Measurements from ENCODE around the gene SLC2A1. TPM values are rescaled to one million over a fixed set of nuclear protein-coding genes. Genes with fewer than 3 reads are reported as not detected.

Gene SLC2A1
- total RNA-seq, 2 experiments from 2014 or later = 66.6 to 93.4 TPM

GRCh38 chr1:42934541-42935312 is 23.9 kb downstream of the SLC2A1 start:
- Histone ChIP-seq H3K4me1 (ENCODE audit: insufficient read depth, low read length, poor library complexity, severe bottlenecking) (peaks cover 88% of the 10 kb centered on the region), H3K27ac (ENCODE audit: low read depth, low read length, poor library complexity, severe bottlenecking) (peak overlapping the region; percentile 91), H3K36me3 (ENCODE audit: insufficient read depth, low read length) (peaks cover 87% of the 10 kb centered on the region), H3K4me2 (ENCODE audit: low read length) (peak overlapping the region; percentile 70), H3K9me2 (ENCODE audit: insufficient read depth, low read length) (no peaks in the 10 kb centered on the region), H2AFZ (ENCODE audit: low read length) (no peak overlapping the region), H3K9me3 (ENCODE audit: low read length) (no peaks in the 10 kb centered on the region), H3K4me3 (ENCODE audit: low read depth, low read length, poor library complexity, severe bottlenecking) (no peak overlapping the region), H3K79me2 (ENCODE audit: insufficient read depth, low read depth, low read length) (peaks cover 49% of the 10 kb centered on the region; the same call in 1 of the 2 replicates), H4K20me1 (ENCODE audit: insufficient read depth, low read length) (peaks cover 10% of the 10 kb centered on the region; the same call in 1 of the 2 replicates)
- POLR2A ChIA-PET = interaction anchor here (0.8 to 2.7 kb wide), 7 partner anchors 7 to 21 kb away, joined by 3 to 22 read pairs (median 4); no protein-coding TSS in a partner anchor
- BruUV-seq (replicated peaks) = no TSS peak
- CTCF ChIA-PET (ENCODE audit: unreplicated experiment) = no interaction called here
- TF ChIP-seq EZH2phosphoT487 (IDR thresholded peaks at IDR 0.05; ENCODE audit: borderline replicate concordance, low read depth, low read length) (no peak), CTCF (conservative IDR thresholded peaks at IDR 0.05; ENCODE audit: low read length) (no peak)
- intact Hi-C loops (cut with micrococcal nuclease; ENCODE audit: unreplicated experiment) = no loop called here
- DNase-seq (ENCODE audit: low spot score) = no peak

DNA sequence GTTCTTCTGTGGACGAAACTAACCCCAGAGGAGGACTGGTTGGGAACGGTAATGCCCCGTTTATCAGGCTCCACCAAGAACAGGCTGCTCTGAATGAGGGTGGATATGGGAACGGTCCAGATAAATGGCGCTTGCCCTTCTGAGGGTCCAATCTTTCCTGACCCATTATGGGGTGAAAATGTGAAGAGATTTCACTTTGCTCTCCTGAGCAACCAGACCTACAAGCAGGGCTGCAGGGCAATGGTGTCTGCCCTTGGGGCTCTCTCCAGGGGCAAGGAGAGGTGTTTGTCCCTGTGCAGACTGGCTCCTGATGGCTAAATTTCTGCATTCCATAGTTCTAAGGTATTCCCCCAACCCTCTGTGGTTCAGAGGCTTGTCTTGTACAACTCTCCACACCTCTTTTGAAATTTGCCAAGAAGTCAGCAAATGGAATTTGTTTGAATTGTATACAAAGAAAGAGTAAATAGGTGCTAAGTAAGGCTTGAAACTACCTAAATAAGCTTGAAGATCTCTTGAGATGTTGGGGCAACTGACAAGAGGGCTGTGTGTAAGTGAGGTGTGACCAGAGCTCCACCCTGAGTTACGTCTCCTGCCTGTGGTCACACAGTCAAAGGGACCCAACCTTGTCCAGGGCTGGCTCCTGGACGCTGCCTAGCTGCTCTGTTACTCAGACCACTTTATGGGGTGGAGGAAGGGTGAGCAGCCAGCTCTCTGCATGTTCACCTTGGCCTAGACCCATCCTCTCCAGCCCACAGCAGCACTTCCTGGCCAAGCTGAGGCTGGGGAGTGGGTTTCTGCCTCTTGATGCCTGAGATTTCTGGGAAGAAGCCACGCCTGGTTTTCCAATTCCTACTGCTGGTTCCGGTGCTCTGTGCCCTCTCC is 24.8 kb downstream of the SLC2A1 start:
- no TSS peak for BruUV-seq (replicated peaks)
- Histone ChIP-seq H3K4me2 (ENCODE audit: low read length) (peak overlapping the region; percentile 70), H3K9me3 (ENCODE audit: low read length) (no peaks in the 10 kb centered on the region), H3K4me1 (ENCODE audit: insufficient read depth, low read length, poor library complexity, severe bottlenecking) (peaks cover 82% of the 10 kb centered on the region), H3K79me2 (ENCODE audit: insufficient read depth, low read depth, low read length) (peaks cover 49% of the 10 kb centered on the region; the same call in 1 of the 2 replicates), H3K4me3 (ENCODE audit: low read depth, low read length, poor library complexity, severe bottlenecking) (no peak overlapping the region), H2AFZ (ENCODE audit: low read length) (no peak overlapping the region), H3K9me2 (ENCODE audit: insufficient read depth, low read length) (no peaks in the 10 kb centered on the region), H3K36me3 (ENCODE audit: insufficient read depth, low read length) (peaks cover 87% of the 10 kb centered on the region), H3K27ac (ENCODE audit: low read depth, low read length, poor library complexity, severe bottlenecking) (peak overlapping the region; percentile 91), H4K20me1 (ENCODE audit: insufficient read depth, low read length) (peaks cover 10% of the 10 kb centered on the region; the same call in 1 of the 2 replicates)
- intact Hi-C loops (cut with micrococcal nuclease; ENCODE audit: unreplicated experiment) = no loop called here
- ChIA-PET POLR2A (interaction anchor here (1.1 to 2.4 kb wide), 2 partner anchors 8 to 11 kb away, joined by 3 to 22 read pairs; no protein-coding TSS in a partner anchor), CTCF (ENCODE audit: unreplicated experiment) (interaction anchor here (0.7 kb wide), 1 partner anchor 100 kb away, joined by 6 read pairs; no protein-coding TSS in a partner anchor)
- DNase-seq (ENCODE audit: low spot score) = no peak
- no peak for TF ChIP-seq EZH2phosphoT487 (IDR thresholded peaks at IDR 0.05; ENCODE audit: borderline replicate concordance, low read depth, low read length)
- no peak for TF ChIP-seq CTCF (conservative IDR thresholded peaks at IDR 0.05; ENCODE audit: low read length)

Measured in OCI-LY7 (cell line).